HG03103 (cell line): ENCODE results near the gene BCAT1.
"Not testable (repeated sequence)": the region's sequence is repeated elsewhere in the genome, so short reads cannot be mapped to it uniquely, and the experiment has no call there.

Source experiments
- ATAC-seq: cut with Tn5 transposase; IDR thresholded peaks from one replicate; pipeline ENCODE4 v1.9.1; 2021; ENCODE audit warnings: low read depth; ENCODE audit not compliant: unreplicated experiment

Gene BCAT1

GRCh38 chr12:24864796-24865125 is 84.1 kb downstream of the BCAT1 start:
- no peak for ATAC-seq

GRCh38 chr12:24861766-24862540 is 86.9 kb downstream of the BCAT1 start:
- ATAC-seq = no peak

GRCh38 chr12:24860546-24860945 is 88.4 kb downstream of the BCAT1 start:
- no peak for ATAC-seq

- no peak for ATAC-seq
Measured at GRCh38 chr12:24856541-24856940, 92.4 kb downstream of the BCAT1 start.

- ATAC-seq = no peak
Measured at GRCh38 chr12:24854908-24855307, 94.0 kb downstream of the BCAT1 start.

GRCh38 chr12:24854017-24854416 is 94.9 kb downstream of the BCAT1 start:
- ATAC-seq = no peak

GRCh38 chr12:24853588-24853987 is 95.3 kb downstream of the BCAT1 start:
- ATAC-seq = no peak

GRCh38 chr12:24853094-24853493 is 95.8 kb downstream of the BCAT1 start:
- ATAC-seq = no peak

GRCh38 chr12:24852420-24852819 is 96.5 kb downstream of the BCAT1 start:
- ATAC-seq = no peak

- not testable (repeated sequence) for ATAC-seq
Measured at GRCh38 chr12:24851883-24852282, 97.0 kb downstream of the BCAT1 start.

GRCh38 chr12:24851341-24851740 is 97.6 kb downstream of the BCAT1 start:
- ATAC-seq = no peak

GRCh38 chr12:24850496-24850895 is 98.4 kb downstream of the BCAT1 start:
- ATAC-seq = no peak

- no peak for ATAC-seq
Measured at GRCh38 chr12:24848941-24849477, 99.9 kb downstream of the BCAT1 start.

- no peak for ATAC-seq
Measured at GRCh38 chr12:24846689-24847088, 102.2 kb downstream of the BCAT1 start.

- ATAC-seq = no peak
Measured at GRCh38 chr12:24845615-24846014, 103.3 kb downstream of the BCAT1 start.

GRCh38 chr12:24840046-24840800 is 108.7 kb downstream of the BCAT1 start:
- no peak for ATAC-seq

GRCh38 chr12:24839268-24839791 is 109.6 kb downstream of the BCAT1 start:
- ATAC-seq = peak; percentile 79

GRCh38 chr12:24838531-24838950 is 110.4 kb downstream of the BCAT1 start:
- peak; percentile 42 for ATAC-seq

GRCh38 chr12:24835377-24835776 is 113.5 kb downstream of the BCAT1 start:
- no peak for ATAC-seq

GRCh38 chr12:24833513-24833912 is 115.4 kb downstream of the BCAT1 start:
- no peak for ATAC-seq

- ATAC-seq = no peak
Measured at GRCh38 chr12:24823808-24824515, 124.9 kb downstream of the BCAT1 start.
